B cell (primary cell): Measurements from ENCODE around the gene CLCN2. TPM values are rescaled to one million over a fixed set of nuclear protein-coding genes. Genes with fewer than 3 reads are reported as not detected.

Experiments used
- ATAC-seq: fragments of 200-7000 bp; cut with Tn5 transposase; one replicate; pipeline ENCODE4 v1.10.0; 2021; ENCODE audit warnings: low read depth, mild to moderate bottlenecking, moderate number of reproducible peaks, moderate library complexity
- CTCF ChIA-PET: fragments of 350-600 bp; sonication (Branson Sonifier 250); formaldehyde crosslinking; loops from one replicate; lab custom pipeline; 2021; ENCODE audit warnings: antibody characterized with exemption, inconsistent platforms; lab: Charles Lee
- POLR2A ChIA-PET: fragments of 350-600 bp; sonication (Branson Sonifier 250); formaldehyde crosslinking; loops from one replicate; lab custom pipeline; 2021; ENCODE audit warnings: antibody characterized with exemption; lab: Charles Lee
- DNase-seq: peaks from one replicate; pipeline ENCODE4 v3.0.0; 2013
- H2AFZ ChIP-seq: 2 replicates; pipeline ENCODE4 v1.6.1; 2012; ENCODE audit warnings: mild to moderate bottlenecking, low read depth, low read length; ENCODE audit not compliant: insufficient read depth, poor library complexity, severe bottlenecking
- H3K27ac ChIP-seq, 2 donors: 1 replicate in 1 of 2; 2 replicates in 1 of 2; pipeline ENCODE4 v1.5.1; 2012 to 2013; ENCODE audit warnings: low read length in 2 of 2, mild to moderate bottlenecking in 2 of 2, moderate library complexity in 1 of 2
- H3K27me3 ChIP-seq, 4 experiments: fragments of 200-600 bp in 1 of 4; sonication (generic) in 1 of 4; replicated peaks in 1 of 4; 1 replicate in 2 of 4; 2 replicates in 2 of 4; pipeline versions ENCODE4 v1.6.1 to v1.7.0; 2013 to 2016; ENCODE audit warnings: low read length in 3 of 4, mild to moderate bottlenecking in 2 of 4, mixed read lengths in 1 of 4, moderate library complexity in 1 of 4; ENCODE audit not compliant: insufficient read depth in 4 of 4, control insufficient read depth in 3 of 4; ENCODE audit errors: control extremely low read depth in 1 of 4
- H3K36me3 ChIP-seq, 2 experiments: replicated peaks in 1 of 2; 1 replicate in 1 of 2; 2 replicates in 1 of 2; pipeline versions ENCODE4 v1.6.1 to v1.7.1; 2013; ENCODE audit warnings: low read length in 1 of 2; ENCODE audit not compliant: insufficient read depth in 2 of 2, control insufficient read depth in 1 of 2; ENCODE audit errors: control extremely low read depth in 1 of 2, extremely low read depth in 1 of 2
- H3K4me1 ChIP-seq, 2 donors: fragments of 200-600 bp in 1 of 2; sonication (generic) in 1 of 2; 1 replicate in 1 of 2; 2 replicates in 1 of 2; pipeline versions ENCODE4 v1.5.1 to v1.6.1; 2013 to 2017; ENCODE audit warnings: low read length in 2 of 2; ENCODE audit not compliant: control insufficient read depth in 2 of 2, insufficient read depth in 2 of 2
- H3K4me2 ChIP-seq: replicated peaks from 2 replicates; pipeline ENCODE3; 2012; ENCODE audit warnings: mild to moderate bottlenecking, low read depth, low read length; ENCODE audit not compliant: poor library complexity, severe bottlenecking
- H3K4me3 ChIP-seq, 5 experiments: fragments of 200-600 bp in 1 of 5; sonication (generic) in 1 of 5; 1 replicate in 3 of 5; 2 replicates in 2 of 5; pipeline versions ENCODE4 v1.5.1 to v1.7.0; 2011 to 2016; ENCODE audit warnings: low read length in 4 of 5, mild to moderate bottlenecking in 4 of 5, low read depth in 2 of 5, control low read depth in 1 of 5, moderate library complexity in 1 of 5; ENCODE audit not compliant: insufficient read depth in 1 of 5; ENCODE audit errors: control extremely low read depth in 1 of 5, extremely low read depth in 1 of 5
- H3K79me2 ChIP-seq: fragments of 200-600 bp; sonication (generic); one replicate; pipeline ENCODE4 v1.6.0; 2016; ENCODE audit warnings: low read length; ENCODE audit not compliant: control insufficient read depth, insufficient read depth
- H3K9ac ChIP-seq: fragments of 200-600 bp; sonication (generic); 2 replicates; pipeline ENCODE4 v1.6.1; 2017; ENCODE audit warnings: mild to moderate bottlenecking, low read length, moderate library complexity
- H3K9me3 ChIP-seq, 3 donors: one replicate each; pipeline versions ENCODE4 v1.6.1 to v1.7.1; 2013; ENCODE audit warnings: low read length in 2 of 3; ENCODE audit not compliant: control insufficient read depth in 2 of 3, insufficient read depth in 1 of 3; ENCODE audit errors: control extremely low read depth in 1 of 3
- H4K20me1 ChIP-seq: 2 replicates; pipeline ENCODE4 v1.6.0; 2012; ENCODE audit warnings: mild to moderate bottlenecking, low read length; ENCODE audit not compliant: insufficient read depth, control insufficient read depth, poor library complexity, severe bottlenecking
- H3K27ac Mint-ChIP-seq: one replicate; pipeline ENCODE4 v1.8.0; 2021; ENCODE audit warnings: mixed read lengths
- H3K27me3 Mint-ChIP-seq: one replicate; pipeline ENCODE4 v1.8.0; 2021; ENCODE audit warnings: mixed read lengths
- H3K4me1 Mint-ChIP-seq: one replicate; pipeline ENCODE4 v1.8.0; 2021; ENCODE audit warnings: mixed read lengths
- H3K4me3 Mint-ChIP-seq: one replicate; pipeline ENCODE4 v1.8.0; 2021; ENCODE audit warnings: mixed read lengths
- H3K9me3 Mint-ChIP-seq: one replicate; pipeline ENCODE4 v1.8.0; 2022; ENCODE audit warnings: mixed read lengths; ENCODE audit not compliant: insufficient read depth
- CTCF ChIP-seq: fragments of 200-600 bp; IDR thresholded peaks from one replicate; pipeline ENCODE4 v1.8.0; 2022; ENCODE audit warnings: antibody characterized with exemption, mild to moderate bottlenecking
- EZH2 ChIP-seq: IDR thresholded peaks from 2 replicates; pipeline ENCODE4 v1.6.1; 2012; ENCODE audit warnings: borderline replicate concordance, low read depth, mild to moderate bottlenecking, moderate library complexity, low read length; ENCODE audit not compliant: insufficient read depth, poor library complexity, severe bottlenecking
- WGBS: methylation state at CpG from one replicate; pipeline ENCODE4 v1.1.5; 2013; ENCODE audit warnings: missing lambda C conversion rate; ENCODE audit not compliant: insufficient coverage; 5-methylcytosine and 5-hydroxymethylcytosine counted together
- intact Hi-C: fragments of 100-400 bp; cut with micrococcal nuclease; formaldehyde crosslinking; loops from one replicate; pipeline ENCODE4 v1.10.0; 2022
- polyA plus RNA-seq: library from polyadenylated mRNA; depleted of rRNA; stranded (reverse); fragments of >200 nt; gene quantifications from 2 replicates; pipeline ENCODE4 v1.2.3, GENCODE V29; 2012
- total RNA-seq, 2 donors: library from RNA; stranded (reverse); fragments of 120-200 nt in 1 of 2; gene quantifications; 1 replicate in 1 of 2; 2 replicates in 1 of 2; pipeline versions ENCODE4 v1.2.3 to v1.2.4, GENCODE V29; 2013 to 2022

The CLCN2 gene
- total and polyA plus RNA-seq, 2 donors (not counting 1 experiment from before 2014, with no cell fraction given): 6.1 to 8.1 TPM

- H3K79me2 ChIP-seq: peaks cover 22% of the 10 kb centered on the region
- peaks cover 13 to 17% of the 10 kb centered on the region in 2 donors for H3K4me1 ChIP-seq
- H3K27ac ChIP-seq: no peak overlapping the region
- no peaks in the 10 kb centered on the region for H3K27me3 Mint-ChIP-seq
- peaks cover 2 to 67% of the 10 kb centered on the region in 2 experiments for H3K36me3 ChIP-seq
- peaks cover 29% of the 10 kb centered on the region for H3K4me1 Mint-ChIP-seq
- H3K4me2 ChIP-seq: no peak overlapping the region
- H4K20me1 ChIP-seq: peaks cover 77% of the 10 kb centered on the region
- H3K4me3 ChIP-seq: no peak overlapping the region
- no peaks in the 10 kb centered on the region for H3K9me3 ChIP-seq
- no peak overlapping the region for H3K27ac Mint-ChIP-seq
- WGBS: 62% methylated on average over 4 of the region's 4 CpGs
- no peak for DNase-seq
- H3K9me3 Mint-ChIP-seq: no peaks in the 10 kb centered on the region
- H3K4me3 Mint-ChIP-seq: no peak overlapping the region
- H2AFZ ChIP-seq: no peak overlapping the region
- ChIA-PET POLR2A (interaction anchor here (0.6 kb wide), 1 partner anchor 48 kb away, joined by 7 read pairs; no protein-coding TSS in a partner anchor), CTCF (interaction anchor here (0.8 to 1.3 kb wide), 2 partner anchors 17 to 222 kb away, joined by 3 read pairs; no protein-coding TSS in a partner anchor)
- no peak overlapping the region for H3K9ac ChIP-seq
- TF ChIP-seq EZH2 (no peak), CTCF (no peak)
- ATAC-seq: no peak
- H3K27me3 ChIP-seq: no peaks in the 10 kb centered on the region
- intact Hi-C loops: no loop called here
These were observed 41.3 kb downstream of the CLCN2 start for GRCh38 chr3:184320104-184320445.

GRCh38 chr3:184317201-184317600, 44.2 kb downstream of the CLCN2 start:
- H3K27ac Mint-ChIP-seq: no peak overlapping the region
- ChIA-PET POLR2A (no interaction called here), CTCF (no interaction called here)
- no peak for DNase-seq
- H3K27me3 Mint-ChIP-seq: no peaks in the 10 kb centered on the region
- Histone ChIP-seq H3K27me3 (no peaks in the 10 kb centered on the region), H3K27ac (no peak overlapping the region), H3K4me1 (peaks cover 13 to 23% of the 10 kb centered on the region in 2 donors), H3K9ac (no peak overlapping the region), H3K4me2 (no peak overlapping the region), H4K20me1 (peaks cover 67% of the 10 kb centered on the region), H3K79me2 (peaks cover 24% of the 10 kb centered on the region), H3K4me3 (no peak overlapping the region), H2AFZ (no peak overlapping the region), H3K9me3 (no peaks in the 10 kb centered on the region), H3K36me3 (peaks cover 0 to 40% of the 10 kb centered on the region in 2 experiments)
- no peak for ATAC-seq
- H3K4me3 Mint-ChIP-seq: peak overlapping the region; percentile 16
- 87% methylated on average over 4 of the region's 5 CpGs for WGBS
- no peak for TF ChIP-seq EZH2
- TF ChIP-seq CTCF: no peak
- intact Hi-C loops: no loop called here
- no peaks in the 10 kb centered on the region for H3K9me3 Mint-ChIP-seq
- peaks cover 31% of the 10 kb centered on the region for H3K4me1 Mint-ChIP-seq
